ENCODE data around the gene UBE2O.
A peak's percentile ranks its signal among the peaks of the same experiment; 100 is the strongest.

The UBE2O gene

DNA sequence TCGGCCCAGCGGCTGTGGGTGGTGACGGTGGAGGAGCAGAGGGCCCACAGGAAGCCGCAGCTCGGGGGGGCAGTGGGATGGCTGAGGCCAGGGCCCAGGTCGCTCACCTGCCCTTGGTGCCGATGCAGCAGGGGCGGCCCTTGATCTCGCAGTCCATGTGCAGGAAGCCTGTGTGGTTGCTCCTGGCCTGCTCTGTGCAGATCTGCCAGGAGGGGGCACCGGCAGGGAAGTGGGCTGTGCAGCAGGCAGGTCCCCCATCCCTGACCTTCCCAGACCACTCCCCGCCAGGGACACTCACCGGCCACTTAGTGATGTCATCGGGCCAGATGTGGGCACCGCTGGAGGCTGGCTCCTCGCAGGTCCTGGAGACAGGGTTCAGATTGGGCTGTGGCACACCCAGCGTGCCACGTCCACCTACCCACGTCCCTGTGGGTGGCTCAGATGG lies 20.6 kb upstream of the UBE2O start:
- no peaks in the 10 kb centered on the region for H3K4me1 ChIP-seq (ENCODE audit: control insufficient read depth, insufficient read depth, low read length)
- no peak overlapping the region for H3K27ac ChIP-seq (ENCODE audit: extremely low read depth, low read depth, low read length)
- ChIA-PET POLR2A (no interaction called here), CTCF (interaction anchor here (0.6 to 1.8 kb wide), 6 partner anchors 25 to 196 kb away, joined by 3 to 6 read pairs (median 3); no protein-coding TSS in a partner anchor)
- no peak overlapping the region for H3K4me3 ChIP-seq (ENCODE audit: low read depth, low read length)
- no peaks in the 10 kb centered on the region for H3K9me3 ChIP-seq (ENCODE audit: control insufficient read depth, insufficient read depth, low read depth, low read length)
- peaks cover 0 to 14% of the 10 kb centered on the region in 2 experiments; a peak in 1 of 3 replicates for H3K36me3 ChIP-seq (ENCODE audit: control insufficient read depth in 2 of 2, insufficient read depth in 1 of 2, low read length in 2 of 2)
- TF ChIP-seq, protein P1, sequence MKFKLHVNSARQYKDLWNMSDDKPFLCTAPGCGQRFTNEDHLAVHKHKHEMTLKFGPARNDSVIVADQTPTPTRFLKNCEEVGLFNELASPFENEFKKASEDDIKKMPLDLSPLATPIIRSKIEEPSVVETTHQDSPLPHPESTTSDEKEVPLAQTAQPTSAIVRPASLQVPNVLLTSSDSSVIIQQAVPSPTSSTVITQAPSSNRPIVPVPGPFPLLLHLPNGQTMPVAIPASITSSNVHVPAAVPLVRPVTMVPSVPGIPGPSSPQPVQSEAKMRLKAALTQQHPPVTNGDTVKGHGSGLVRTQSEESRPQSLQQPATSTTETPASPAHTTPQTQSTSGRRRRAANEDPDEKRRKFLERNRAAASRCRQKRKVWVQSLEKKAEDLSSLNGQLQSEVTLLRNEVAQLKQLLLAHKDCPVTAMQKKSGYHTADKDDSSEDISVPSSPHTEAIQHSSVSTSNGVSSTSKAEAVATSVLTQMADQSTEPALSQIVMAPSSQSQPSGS (tag by site-specific recombination; IDR thresholded peaks at IDR 0.05; ENCODE audit: low read depth) = 0 out of 2 replicates have a peak, but pooled peaks have one; percentile 4
- TF ChIP-seq, protein P2, sequence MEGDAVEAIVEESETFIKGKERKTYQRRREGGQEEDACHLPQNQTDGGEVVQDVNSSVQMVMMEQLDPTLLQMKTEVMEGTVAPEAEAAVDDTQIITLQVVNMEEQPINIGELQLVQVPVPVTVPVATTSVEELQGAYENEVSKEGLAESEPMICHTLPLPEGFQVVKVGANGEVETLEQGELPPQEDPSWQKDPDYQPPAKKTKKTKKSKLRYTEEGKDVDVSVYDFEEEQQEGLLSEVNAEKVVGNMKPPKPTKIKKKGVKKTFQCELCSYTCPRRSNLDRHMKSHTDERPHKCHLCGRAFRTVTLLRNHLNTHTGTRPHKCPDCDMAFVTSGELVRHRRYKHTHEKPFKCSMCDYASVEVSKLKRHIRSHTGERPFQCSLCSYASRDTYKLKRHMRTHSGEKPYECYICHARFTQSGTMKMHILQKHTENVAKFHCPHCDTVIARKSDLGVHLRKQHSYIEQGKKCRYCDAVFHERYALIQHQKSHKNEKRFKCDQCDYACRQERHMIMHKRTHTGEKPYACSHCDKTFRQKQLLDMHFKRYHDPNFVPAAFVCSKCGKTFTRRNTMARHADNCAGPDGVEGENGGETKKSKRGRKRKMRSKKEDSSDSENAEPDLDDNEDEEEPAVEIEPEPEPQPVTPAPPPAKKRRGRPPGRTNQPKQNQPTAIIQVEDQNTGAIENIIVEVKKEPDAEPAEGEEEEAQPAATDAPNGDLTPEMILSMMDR (tag by site-specific recombination; IDR thresholded peaks at IDR 0.05) = 0 out of 2 replicates have a peak, but pooled peaks have one; percentile 44
- TF ChIP-seq ZNF394 (tag by site-specific recombination; IDR thresholded peaks at IDR 0.05; ENCODE audit: borderline replicate concordance) = no peak

DNA sequence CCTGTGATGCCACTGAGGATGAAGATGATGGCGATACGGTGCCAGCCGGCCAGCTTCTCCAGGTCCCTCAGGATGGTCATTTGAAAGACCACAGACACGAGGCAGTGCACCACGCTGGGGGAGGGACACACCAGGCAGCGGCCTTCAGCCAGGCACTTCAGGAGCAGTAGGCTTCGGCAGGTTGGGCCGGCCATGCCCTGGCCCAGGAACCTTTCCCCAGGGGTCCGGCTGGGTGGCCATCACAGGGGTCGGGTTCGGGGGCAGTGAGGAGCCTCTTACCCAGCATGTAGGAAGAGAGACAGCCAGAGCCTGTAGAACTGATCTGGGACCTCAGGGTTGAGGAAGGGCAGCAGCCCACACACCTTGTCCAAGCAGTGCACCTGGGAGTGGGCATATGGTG lies 19.8 kb upstream of the UBE2O start:
- TF ChIP-seq IKZF3 (tag by site-specific recombination; IDR thresholded peaks at IDR 0.05) = no peak
- TF ChIP-seq, protein P3, sequence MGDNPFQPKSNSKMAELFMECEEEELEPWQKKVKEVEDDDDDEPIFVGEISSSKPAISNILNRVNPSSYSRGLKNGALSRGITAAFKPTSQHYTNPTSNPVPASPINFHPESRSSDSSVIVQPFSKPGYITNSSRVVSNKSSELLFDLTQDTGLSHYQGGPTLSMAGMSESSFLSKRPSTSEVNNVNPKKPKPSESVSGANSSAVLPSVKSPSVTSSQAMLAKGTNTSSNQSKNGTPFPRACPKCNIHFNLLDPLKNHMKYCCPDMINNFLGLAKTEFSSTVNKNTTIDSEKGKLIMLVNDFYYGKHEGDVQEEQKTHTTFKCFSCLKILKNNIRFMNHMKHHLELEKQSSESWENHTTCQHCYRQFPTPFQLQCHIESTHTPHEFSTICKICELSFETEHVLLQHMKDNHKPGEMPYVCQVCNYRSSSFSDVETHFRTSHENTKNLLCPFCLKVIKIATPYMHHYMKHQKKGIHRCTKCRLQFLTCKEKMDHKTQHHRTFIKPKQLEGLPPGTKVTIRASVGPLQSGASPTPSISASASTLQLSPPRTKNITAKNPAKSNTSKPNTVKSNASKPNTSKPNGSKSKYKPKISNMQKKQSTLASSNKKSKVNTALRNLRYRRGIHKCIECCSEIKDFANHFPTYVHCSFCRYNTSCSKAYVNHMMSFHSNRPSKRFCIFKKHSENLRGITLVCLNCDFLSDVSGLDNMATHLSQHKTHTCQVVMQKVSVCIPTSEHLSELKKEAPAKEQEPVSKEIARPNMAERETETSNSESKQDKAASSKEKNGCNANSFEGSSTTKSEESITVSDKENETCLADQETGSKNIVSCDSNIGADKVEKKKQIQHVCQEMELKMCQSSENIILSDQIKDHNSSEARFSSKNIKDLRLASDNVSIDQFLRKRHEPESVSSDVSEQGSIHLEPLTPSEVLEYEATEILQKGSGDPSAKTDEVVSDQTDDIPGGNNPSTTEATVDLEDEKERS (tag by site-specific recombination; IDR thresholded peaks at IDR 0.05) = no peak
- ChIA-PET POLR2A (no interaction called here), CTCF (interaction anchor here (0.5 to 1.8 kb wide), 5 partner anchors 29 to 197 kb away, joined by 3 to 6 read pairs (median 4); no protein-coding TSS in a partner anchor)
- H3K9me3 ChIP-seq (ENCODE audit: control insufficient read depth, insufficient read depth, low read depth, low read length) = no peaks in the 10 kb centered on the region
- no peaks in the 10 kb centered on the region for H3K4me1 ChIP-seq (ENCODE audit: control insufficient read depth, insufficient read depth, low read length)
- H3K36me3 ChIP-seq (ENCODE audit: control insufficient read depth in 2 of 2, insufficient read depth in 1 of 2, low read length in 2 of 2) = peaks cover 0 to 14% of the 10 kb centered on the region in 2 experiments; a peak in 1 of 3 replicates
- no peak overlapping the region for H3K4me3 ChIP-seq (ENCODE audit: low read depth, low read length)
- H3K27ac ChIP-seq (ENCODE audit: extremely low read depth, low read depth, low read length) = no peak overlapping the region

DNA sequence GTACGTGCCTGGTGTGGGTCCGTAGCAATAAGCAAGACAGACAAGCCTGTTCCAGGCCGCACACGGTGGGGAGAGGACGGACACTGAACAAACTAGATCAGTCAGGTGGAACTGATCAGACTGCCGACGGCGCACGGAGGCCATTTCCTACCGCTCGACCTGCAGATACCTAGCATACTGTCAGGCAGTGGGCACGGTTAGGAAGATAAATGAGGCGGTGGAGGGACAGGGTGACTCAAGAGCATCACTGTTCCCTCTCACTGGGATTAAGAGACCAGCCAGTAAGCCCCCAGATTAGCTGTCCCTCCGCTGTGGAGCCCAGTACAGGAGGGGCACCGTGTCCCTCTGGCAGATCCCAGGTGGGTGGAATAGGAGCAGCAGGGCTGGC lies 19.3 kb upstream of the UBE2O start:
- Histone ChIP-seq H3K4me1 (ENCODE audit: control insufficient read depth, insufficient read depth, low read length) (no peaks in the 10 kb centered on the region), H3K36me3 (ENCODE audit: control insufficient read depth in 2 of 2, insufficient read depth in 1 of 2, low read length in 2 of 2) (peaks cover 0 to 14% of the 10 kb centered on the region in 2 experiments; a peak in 1 of 3 replicates), H3K9me3 (ENCODE audit: control insufficient read depth, insufficient read depth, low read depth, low read length) (no peaks in the 10 kb centered on the region), H3K4me3 (ENCODE audit: low read depth, low read length) (no peak overlapping the region), H3K27ac (ENCODE audit: extremely low read depth, low read depth, low read length) (no peak overlapping the region)
- CTCF ChIA-PET = interaction anchor here (0.6 to 1.8 kb wide), 2 partner anchors 33 to 271 kb away, joined by 3 to 4 read pairs; no protein-coding TSS in a partner anchor
- POLR2A ChIA-PET = interaction anchor here (1.1 kb wide), 1 partner anchor 118 kb away, joined by 3 read pairs; the partner anchor contains the start of gene PRPSAP1
- TF ChIP-seq, protein P4, sequence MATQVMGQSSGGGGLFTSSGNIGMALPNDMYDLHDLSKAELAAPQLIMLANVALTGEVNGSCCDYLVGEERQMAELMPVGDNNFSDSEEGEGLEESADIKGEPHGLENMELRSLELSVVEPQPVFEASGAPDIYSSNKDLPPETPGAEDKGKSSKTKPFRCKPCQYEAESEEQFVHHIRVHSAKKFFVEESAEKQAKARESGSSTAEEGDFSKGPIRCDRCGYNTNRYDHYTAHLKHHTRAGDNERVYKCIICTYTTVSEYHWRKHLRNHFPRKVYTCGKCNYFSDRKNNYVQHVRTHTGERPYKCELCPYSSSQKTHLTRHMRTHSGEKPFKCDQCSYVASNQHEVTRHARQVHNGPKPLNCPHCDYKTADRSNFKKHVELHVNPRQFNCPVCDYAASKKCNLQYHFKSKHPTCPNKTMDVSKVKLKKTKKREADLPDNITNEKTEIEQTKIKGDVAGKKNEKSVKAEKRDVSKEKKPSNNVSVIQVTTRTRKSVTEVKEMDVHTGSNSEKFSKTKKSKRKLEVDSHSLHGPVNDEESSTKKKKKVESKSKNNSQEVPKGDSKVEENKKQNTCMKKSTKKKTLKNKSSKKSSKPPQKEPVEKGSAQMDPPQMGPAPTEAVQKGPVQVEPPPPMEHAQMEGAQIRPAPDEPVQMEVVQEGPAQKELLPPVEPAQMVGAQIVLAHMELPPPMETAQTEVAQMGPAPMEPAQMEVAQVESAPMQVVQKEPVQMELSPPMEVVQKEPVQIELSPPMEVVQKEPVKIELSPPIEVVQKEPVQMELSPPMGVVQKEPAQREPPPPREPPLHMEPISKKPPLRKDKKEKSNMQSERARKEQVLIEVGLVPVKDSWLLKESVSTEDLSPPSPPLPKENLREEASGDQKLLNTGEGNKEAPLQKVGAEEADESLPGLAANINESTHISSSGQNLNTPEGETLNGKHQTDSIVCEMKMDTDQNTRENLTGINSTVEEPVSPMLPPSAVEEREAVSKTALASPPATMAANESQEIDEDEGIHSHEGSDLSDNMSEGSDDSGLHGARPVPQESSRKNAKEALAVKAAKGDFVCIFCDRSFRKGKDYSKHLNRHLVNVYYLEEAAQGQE (tag by site-specific recombination; IDR thresholded peaks at IDR 0.05) = no peak
- TF ChIP-seq ZNF792 (tag by site-specific recombination; IDR thresholded peaks at IDR 0.05) = no peak
- no peak for TF ChIP-seq ZNF2 (tag by site-specific recombination; IDR thresholded peaks at IDR 0.05)
- TF ChIP-seq ZNF530 (tag by site-specific recombination; IDR thresholded peaks at IDR 0.05; ENCODE audit: low read depth) = no peak
- no peak for TF ChIP-seq GLI2 (tag by site-specific recombination; IDR thresholded peaks at IDR 0.05; ENCODE audit: borderline replicate concordance, low read depth)
- TF ChIP-seq ZNF555 (tag by site-specific recombination; conservative IDR thresholded peaks at IDR 0.05) = no peak
- TF ChIP-seq, protein P3 (tag by site-specific recombination; IDR thresholded peaks at IDR 0.05) = no peak
- TF ChIP-seq ZNF133 (tag by site-specific recombination; IDR thresholded peaks at IDR 0.05) = no peak
- no peak for TF ChIP-seq OVOL3 (tag by site-specific recombination; IDR thresholded peaks at IDR 0.05)
- no peak for TF ChIP-seq TRIM28 (IDR thresholded peaks at IDR 0.05; ENCODE audit: borderline replicate concordance, low read length)
